A549 (cell line): Measurements from ENCODE around the gene NOP9. TPM values are rescaled to one million over a fixed set of nuclear protein-coding genes. Genes with fewer than 3 reads are reported as not detected.

Experiments
- ATAC-seq, 2 experiments: fragments of 200-7000 bp in 1 of 2; fragments of >200 bp in 1 of 2; cut with Nextera tagmentation in 1 of 2; cut with Tn5 transposase in 1 of 2; 3 replicates each; pipeline versions ENCODE4 v1.8.0 to v1.9.1; 2018 to 2020; ENCODE audit warnings: mild to moderate bottlenecking in 1 of 2, moderate library complexity in 1 of 2
- CTCF ChIA-PET: fragments of 300-600 bp; sonication (Branson Sonifier 250); formaldehyde crosslinking; extraction: SDS; loops from one replicate; lab custom pipeline; 2021; ENCODE audit warnings: antibody characterized with exemption, inconsistent platforms; lab: Yijun Ruan, JAX
- POLR2A ChIA-PET: fragments of 350-600 bp; formaldehyde crosslinking; extraction: SDS; loops from one replicate; lab custom pipeline; 2021; ENCODE audit warnings: antibody characterized with exemption, inconsistent platforms; lab: Yijun Ruan, JAX
- DNase-seq, 2 experiments: peaks; one replicate each; pipeline versions ENCODE4 v3.0.0 to v3.0.0-alpha.2; 2011 to 2016; ENCODE audit warnings: low read depth in 1 of 2, low spot score in 1 of 2
- FAIRE-seq: peaks from 2 replicates; lab custom pipeline; 2011; peaks lifted over from hg19 to GRCh38; lab: Jason Lieb, UNC
- H3K27ac ChIP-seq, 2 experiments: fragments of >200 bp; sonication (Bioruptor Twin); formaldehyde crosslinking; 3 replicates each; pipeline ENCODE4 v1.5.1; 2016 to 2017
- H3K4me1 ChIP-seq: fragments of >200 bp; sonication (Bioruptor Twin); formaldehyde crosslinking; 3 replicates; pipeline ENCODE4 v1.6.1; 2016
- H3K4me2 ChIP-seq: fragments of >200 bp; sonication (Bioruptor Twin); formaldehyde crosslinking; 3 replicates; pipeline ENCODE4 v1.6.1; 2016
- H3K4me3 ChIP-seq: fragments of >200 bp; sonication (Bioruptor Twin); formaldehyde crosslinking; 3 replicates; pipeline ENCODE4 v1.5.1; 2016
- H3K9me3 ChIP-seq: fragments of >200 bp; sonication (Bioruptor Twin); formaldehyde crosslinking; 3 replicates; pipeline ENCODE4 v1.6.1; 2016
- CHD4 ChIP-seq: fragments of 200-600 bp; sonication (generic); IDR thresholded peaks from 2 replicates; pipeline ENCODE4 v1.6.1; 2016; ENCODE audit warnings: antibody characterized with exemption, mild to moderate bottlenecking, borderline replicate concordance
- EHF ChIP-seq: fragments of 250-450 bp; sonication (Bioruptor Pico); IDR thresholded peaks from 2 replicates; pipeline ENCODE4 v1.5.0; 2020; ENCODE audit warnings: mild to moderate bottlenecking
- EHMT2 ChIP-seq: fragments of 200-600 bp; sonication (generic); IDR thresholded peaks from 2 replicates; pipeline ENCODE4 v1.6.1; 2016; ENCODE audit warnings: antibody characterized with exemption, low read depth, mild to moderate bottlenecking, moderate library complexity
- EP300 ChIP-seq, 2 experiments: fragments of >200 bp; sonication (Bioruptor Twin); formaldehyde crosslinking; IDR thresholded peaks; 2 replicates in 1 of 2; 3 replicates in 1 of 2; pipeline ENCODE4 v1.6.1; 2016 to 2017
- ESRRA ChIP-seq: fragments of 150-350 bp; IDR thresholded peaks from 2 replicates; pipeline ENCODE4 v1.6.1; 2014; ENCODE audit warnings: mild to moderate bottlenecking, low read length, borderline replicate concordance
- FOSB ChIP-seq: fragments of 250-450 bp; sonication (Bioruptor Pico); IDR thresholded peaks from 2 replicates; pipeline ENCODE4 v1.5.0; 2020; ENCODE audit warnings: mild to moderate bottlenecking, moderate library complexity
- HOXA7 ChIP-seq: fragments of 250-450 bp; sonication (Bioruptor Pico); IDR thresholded peaks from 2 replicates; pipeline ENCODE4 v1.5.0; 2020; ENCODE audit warnings: mild to moderate bottlenecking, moderate library complexity
- HOXB13 ChIP-seq: fragments of 250-450 bp; sonication (Bioruptor Pico); IDR thresholded peaks from 2 replicates; pipeline ENCODE4 v1.5.0; 2020; ENCODE audit warnings: low read depth, mild to moderate bottlenecking, moderate library complexity
- KDM5A ChIP-seq: fragments of 200-600 bp; sonication (generic); IDR thresholded peaks from 2 replicates; pipeline ENCODE4 v1.6.1; 2016; ENCODE audit warnings: antibody characterized with exemption, mild to moderate bottlenecking
- MAZ ChIP-seq: fragments of 150-350 bp; IDR thresholded peaks from 2 replicates; pipeline ENCODE4 v1.6.1; 2014; ENCODE audit warnings: antibody characterized with exemption, low read depth, low read length, borderline replicate concordance
- NFE2L2 ChIP-seq: fragments of 150-350 bp; conservative IDR thresholded peaks from 2 replicates; pipeline ENCODE4 v1.6.1; 2014; ENCODE audit warnings: low read length
- PHF8 ChIP-seq: fragments of 200-600 bp; sonication (generic); IDR thresholded peaks from 2 replicates; pipeline ENCODE4 v1.6.1; 2016; ENCODE audit warnings: low read depth, mild to moderate bottlenecking, antibody characterized with exemption, moderate library complexity, borderline replicate concordance
- POLR2A ChIP-seq: IDR thresholded peaks from 2 replicates; pipeline ENCODE4 v1.6.1; 2012; ENCODE audit warnings: mild to moderate bottlenecking, low read length
- POLR2AphosphoS2 ChIP-seq: conservative IDR thresholded peaks from 2 replicates; pipeline ENCODE4 v1.6.1; 2012; ENCODE audit warnings: low read length, improper control_type of control experiment, inconsistent platforms
- RARB ChIP-seq: fragments of 250-450 bp; sonication (Bioruptor Pico); IDR thresholded peaks from 2 replicates; pipeline ENCODE4 v1.8.0; 2021; ENCODE audit warnings: mild to moderate bottlenecking, moderate library complexity
- RCOR1 ChIP-seq: fragments of 150-350 bp; IDR thresholded peaks from 2 replicates; pipeline ENCODE4 v1.6.1; 2014; ENCODE audit warnings: antibody characterized with exemption, low read length, low read depth
- RNF2 ChIP-seq: fragments of 200-600 bp; sonication (generic); IDR thresholded peaks from 2 replicates; pipeline ENCODE4 v1.6.1; 2016; ENCODE audit warnings: low read depth, mild to moderate bottlenecking, antibody characterized with exemption, moderate library complexity, borderline replicate concordance
- SMC3 ChIP-seq: fragments of >200 bp; sonication (Bioruptor Twin); formaldehyde crosslinking; IDR thresholded peaks from 3 replicates; pipeline ENCODE4 v1.6.1; 2018; ENCODE audit warnings: inconsistent platforms
- TFCP2L1 ChIP-seq: fragments of 250-450 bp; sonication (Bioruptor Pico); IDR thresholded peaks from 2 replicates; pipeline ENCODE4 v1.5.0; 2021; ENCODE audit warnings: mild to moderate bottlenecking
- ZC3H11A ChIP-seq: fragments of 450-650 bp; IDR thresholded peaks from 2 replicates; pipeline ENCODE4 v1.6.1; 2014; ENCODE audit warnings: antibody characterized with exemption, mild to moderate bottlenecking
- WGBS: methylation state at CpG from one replicate; pipeline ENCODE4 v1.1.6; 2017; ENCODE audit errors: missing lambda C conversion rate; 5-methylcytosine and 5-hydroxymethylcytosine counted together
- polyA plus RNA-seq, 4 experiments: library from polyadenylated mRNA; depleted of rRNA in 3 of 4; stranded (reverse); fragments of >200 nt; fragmentation: RNase III in 1 of 4; extraction: RNeasy Plus Mini Kit Qiagen cat#74134 plus additional on column Dnase treatment in 1 of 4; gene quantifications; 2 replicates in 3 of 4; 3 replicates in 1 of 4; pipeline ENCODE4 v1.2.3, GENCODE V29; 2011 to 2017
- TF ChIP-seq, protein P1 (sequence below): fragments of 250-450 bp; sonication (Bioruptor Pico); IDR thresholded peaks from 2 replicates; pipeline ENCODE4 v1.5.0; 2021; ENCODE audit warnings: mild to moderate bottlenecking, moderate library complexity, borderline replicate concordance
- TF ChIP-seq, protein P2 (sequence below): IDR thresholded peaks from 2 replicates; pipeline ENCODE4 v1.6.1; 2012; ENCODE audit warnings: low read depth, borderline replicate concordance
- TF ChIP-seq, protein P3 (sequence below): fragments of >200 bp; sonication (Bioruptor Twin); formaldehyde crosslinking; IDR thresholded peaks from 2 replicates; pipeline ENCODE4 v1.6.1; 2016
- TF ChIP-seq, protein P4 (sequence below): fragments of 250-450 bp; sonication (Bioruptor Pico); IDR thresholded peaks from 2 replicates; pipeline ENCODE4 v1.5.0; 2020; ENCODE audit warnings: low read depth, mild to moderate bottlenecking, moderate library complexity
- TF ChIP-seq, protein P5 (sequence below): fragments of 150-350 bp; IDR thresholded peaks from 2 replicates; pipeline ENCODE4 v1.6.1; 2014; ENCODE audit warnings: low read depth, mild to moderate bottlenecking, low read length
- TF ChIP-seq, protein P6 (sequence below): fragments of 200-600 bp; sonication (generic); IDR thresholded peaks from 2 replicates; pipeline ENCODE4 v1.6.1; 2016; ENCODE audit warnings: antibody characterized with exemption, mild to moderate bottlenecking, moderate library complexity

NOP9 gene
- polyA plus RNA-seq, 2 of the 4 experiments (the other 2 are of a cell fraction), result 16.5 to 24.5 TPM

DNA sequence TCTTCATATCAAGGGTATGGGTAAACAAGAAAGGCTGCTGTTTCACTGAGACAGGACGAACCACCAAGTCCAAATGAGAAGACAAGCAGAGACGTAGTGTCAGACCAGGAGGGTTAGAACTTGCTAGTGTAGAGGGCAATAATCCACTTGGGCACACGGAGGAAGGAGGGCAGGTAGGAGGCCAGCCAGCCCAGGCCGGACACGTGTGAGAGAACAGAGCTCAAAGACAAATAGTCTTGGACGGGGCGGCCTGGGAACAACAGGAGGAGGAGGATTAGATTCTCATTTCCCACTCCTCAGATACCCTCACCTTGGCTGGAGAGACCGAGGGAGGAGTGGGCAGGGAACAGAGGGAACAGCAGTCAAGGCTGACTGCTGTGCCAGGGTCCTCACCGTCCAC is 8.9 kb upstream of the NOP9 start (continued):
- TF ChIP-seq, protein P1, sequence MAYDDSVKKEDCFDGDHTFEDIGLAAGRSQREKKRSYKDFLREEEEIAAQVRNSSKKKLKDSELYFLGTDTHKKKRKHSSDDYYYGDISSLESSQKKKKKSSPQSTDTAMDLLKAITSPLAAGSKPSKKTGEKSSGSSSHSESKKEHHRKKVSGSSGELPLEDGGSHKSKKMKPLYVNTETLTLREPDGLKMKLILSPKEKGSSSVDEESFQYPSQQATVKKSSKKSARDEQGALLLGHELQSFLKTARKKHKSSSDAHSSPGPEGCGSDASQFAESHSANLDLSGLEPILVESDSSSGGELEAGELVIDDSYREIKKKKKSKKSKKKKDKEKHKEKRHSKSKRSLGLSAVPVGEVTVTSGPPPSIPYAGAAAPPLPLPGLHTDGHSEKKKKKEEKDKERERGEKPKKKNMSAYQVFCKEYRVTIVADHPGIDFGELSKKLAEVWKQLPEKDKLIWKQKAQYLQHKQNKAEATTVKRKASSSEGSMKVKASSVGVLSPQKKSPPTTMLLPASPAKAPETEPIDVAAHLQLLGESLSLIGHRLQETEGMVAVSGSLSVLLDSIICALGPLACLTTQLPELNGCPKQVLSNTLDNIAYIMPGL (CRISPR knock-in tag), result no peak

DNA sequence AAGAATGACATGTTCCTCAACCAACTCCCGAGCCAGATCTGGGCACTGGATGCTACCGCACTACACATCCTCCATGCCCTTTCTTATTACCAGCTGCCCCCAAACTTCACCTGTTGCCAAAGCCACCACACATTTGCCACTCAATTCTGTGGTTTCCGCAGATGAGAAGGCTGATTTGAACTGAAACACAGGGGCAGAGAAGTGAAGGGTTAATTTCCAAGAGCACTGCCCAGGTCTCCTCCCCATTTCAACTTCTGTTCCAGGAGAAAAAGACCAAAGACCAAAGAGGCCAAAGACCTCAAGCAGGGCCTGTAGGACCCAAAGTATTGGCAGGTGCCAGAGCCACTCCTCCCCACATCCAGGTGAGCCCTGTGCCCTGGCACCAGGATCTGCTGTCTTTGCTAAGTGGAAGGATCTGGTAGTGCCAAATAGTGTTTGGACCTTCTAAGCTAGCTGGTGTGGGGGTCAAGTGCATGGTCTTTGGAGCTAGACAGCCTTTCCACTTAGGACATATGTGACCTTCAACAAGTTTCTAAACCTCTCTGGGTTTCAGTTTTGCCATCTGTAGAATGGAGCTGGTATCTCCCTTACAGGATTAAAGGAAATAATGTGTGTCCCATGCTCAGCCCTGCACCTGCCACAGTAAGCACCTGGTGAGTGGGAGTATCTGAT is 8.1 kb upstream of the NOP9 start:
- no peak for DNase-seq
- no peak for ATAC-seq
- TF ChIP-seq EP300 (IDR thresholded peaks at IDR 0.05), result no peak
- TF ChIP-seq CHD4, result no peak
- TF ChIP-seq FOSB (CRISPR knock-in tag), result no peak
- no peak for TF ChIP-seq NFE2L2
- TF ChIP-seq ESRRA, result no peak
- no peak for TF ChIP-seq KDM5A
- TF ChIP-seq TFCP2L1, result no peak
- no peak for TF ChIP-seq PHF8
- TF ChIP-seq POLR2AphosphoS2, result no peak
- Histone ChIP-seq H3K27ac (no peak overlapping the region), H3K4me1 (no peaks in the 10 kb centered on the region), H3K4me3 (no peak overlapping the region), H3K4me2 (no peak overlapping the region), H3K9me3 (no peaks in the 10 kb centered on the region)
- WGBS, result 71% methylated on average over 3 of the region's 3 CpGs
- CTCF ChIA-PET, result interaction anchor here (0.9 to 34.0 kb wide), 5 partner anchors 11 to 47 kb away, joined by 3 to 601 read pairs (median 4); partner anchors contain the start of genes CIDEB, DHRS1, LTB4R and LTB4R2
- POLR2A ChIA-PET, result interaction anchor here (1.1 kb wide), 1 partner anchor 49 kb away, joined by 3 read pairs; the partner anchor contains the start of gene TINF2
- FAIRE-seq, result no peak

DNA sequence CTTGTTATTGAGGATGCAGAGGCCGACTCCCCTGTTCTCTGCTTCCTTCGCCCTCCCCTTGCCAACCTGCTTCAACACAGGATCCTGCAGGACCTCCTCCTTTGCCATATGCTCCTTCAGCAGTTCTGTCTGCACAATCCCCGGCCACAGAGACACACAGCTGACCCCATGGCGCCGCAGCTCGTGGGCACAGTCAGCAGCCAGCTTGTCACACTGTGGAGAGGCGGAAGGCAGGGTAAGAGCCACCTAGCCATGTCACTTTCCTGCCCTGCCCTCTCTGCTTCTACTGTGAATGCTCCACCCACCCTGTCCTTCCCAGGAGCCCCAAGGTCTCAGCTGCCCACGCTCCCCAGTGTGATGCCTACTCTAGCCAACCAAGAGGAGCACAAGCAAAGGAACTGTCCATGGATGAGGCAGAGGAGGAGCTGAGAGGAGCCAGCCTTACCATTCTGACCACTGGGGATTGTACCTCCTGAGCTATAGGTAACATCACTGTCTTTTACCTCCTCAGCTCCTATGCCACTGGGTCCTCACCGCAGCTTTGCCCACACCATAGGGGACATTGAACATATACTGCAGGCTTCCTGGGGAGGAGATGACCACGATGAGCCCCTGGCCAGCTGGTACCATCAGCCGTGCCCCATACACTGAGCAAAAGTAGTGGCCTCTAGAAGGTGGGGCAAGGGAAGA is 7.4 kb upstream of the NOP9 start:
- POLR2A ChIA-PET, result no interaction called here
- CTCF ChIA-PET, result interaction anchor here (0.9 to 34.0 kb wide), 7 partner anchors 11 to 139 kb away, joined by 3 to 601 read pairs (median 4); partner anchors contain the start of genes CIDEB, DHRS1, LTB4R and LTB4R2

More for the DNA sequence above, 7.4 kb upstream of the NOP9 start:
- Histone ChIP-seq H3K4me3 (no peak overlapping the region), H3K4me1 (no peaks in the 10 kb centered on the region), H3K9me3 (no peaks in the 10 kb centered on the region), H3K4me2 (no peak overlapping the region), H3K27ac (no peak overlapping the region)
- TF ChIP-seq MAZ, result no peak
- TF ChIP-seq RCOR1, result no peak
- TF ChIP-seq PHF8, result no peak
- TF ChIP-seq HOXB13 (CRISPR knock-in tag), result no peak
- no peak for TF ChIP-seq HOXA7
- TF ChIP-seq, protein P2, sequence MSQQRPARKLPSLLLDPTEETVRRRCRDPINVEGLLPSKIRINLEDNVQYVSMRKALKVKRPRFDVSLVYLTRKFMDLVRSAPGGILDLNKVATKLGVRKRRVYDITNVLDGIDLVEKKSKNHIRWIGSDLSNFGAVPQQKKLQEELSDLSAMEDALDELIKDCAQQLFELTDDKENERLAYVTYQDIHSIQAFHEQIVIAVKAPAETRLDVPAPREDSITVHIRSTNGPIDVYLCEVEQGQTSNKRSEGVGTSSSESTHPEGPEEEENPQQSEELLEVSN, result no peak
- TF ChIP-seq, protein P3, sequence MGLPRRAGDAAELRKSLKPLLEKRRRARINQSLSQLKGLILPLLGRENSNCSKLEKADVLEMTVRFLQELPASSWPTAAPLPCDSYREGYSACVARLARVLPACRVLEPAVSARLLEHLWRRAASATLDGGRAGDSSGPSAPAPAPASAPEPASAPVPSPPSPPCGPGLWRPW, result no peak
- no peak for TF ChIP-seq SMC3
- no peak for TF ChIP-seq RARB
- TF ChIP-seq, protein P4, sequence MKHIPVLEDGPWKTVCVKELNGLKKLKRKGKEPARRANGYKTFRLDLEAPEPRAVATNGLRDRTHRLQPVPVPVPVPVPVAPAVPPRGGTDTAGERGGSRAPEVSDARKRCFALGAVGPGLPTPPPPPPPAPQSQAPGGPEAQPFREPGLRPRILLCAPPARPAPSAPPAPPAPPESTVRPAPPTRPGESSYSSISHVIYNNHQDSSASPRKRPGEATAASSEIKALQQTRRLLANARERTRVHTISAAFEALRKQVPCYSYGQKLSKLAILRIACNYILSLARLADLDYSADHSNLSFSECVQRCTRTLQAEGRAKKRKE, result no peak
- no peak for TF ChIP-seq RNF2
- TF ChIP-seq EHF (CRISPR knock-in tag), result no peak
- TF ChIP-seq, protein P5, sequence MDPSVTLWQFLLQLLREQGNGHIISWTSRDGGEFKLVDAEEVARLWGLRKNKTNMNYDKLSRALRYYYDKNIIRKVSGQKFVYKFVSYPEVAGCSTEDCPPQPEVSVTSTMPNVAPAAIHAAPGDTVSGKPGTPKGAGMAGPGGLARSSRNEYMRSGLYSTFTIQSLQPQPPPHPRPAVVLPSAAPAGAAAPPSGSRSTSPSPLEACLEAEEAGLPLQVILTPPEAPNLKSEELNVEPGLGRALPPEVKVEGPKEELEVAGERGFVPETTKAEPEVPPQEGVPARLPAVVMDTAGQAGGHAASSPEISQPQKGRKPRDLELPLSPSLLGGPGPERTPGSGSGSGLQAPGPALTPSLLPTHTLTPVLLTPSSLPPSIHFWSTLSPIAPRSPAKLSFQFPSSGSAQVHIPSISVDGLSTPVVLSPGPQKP, result no peak
- TF ChIP-seq, protein P6, sequence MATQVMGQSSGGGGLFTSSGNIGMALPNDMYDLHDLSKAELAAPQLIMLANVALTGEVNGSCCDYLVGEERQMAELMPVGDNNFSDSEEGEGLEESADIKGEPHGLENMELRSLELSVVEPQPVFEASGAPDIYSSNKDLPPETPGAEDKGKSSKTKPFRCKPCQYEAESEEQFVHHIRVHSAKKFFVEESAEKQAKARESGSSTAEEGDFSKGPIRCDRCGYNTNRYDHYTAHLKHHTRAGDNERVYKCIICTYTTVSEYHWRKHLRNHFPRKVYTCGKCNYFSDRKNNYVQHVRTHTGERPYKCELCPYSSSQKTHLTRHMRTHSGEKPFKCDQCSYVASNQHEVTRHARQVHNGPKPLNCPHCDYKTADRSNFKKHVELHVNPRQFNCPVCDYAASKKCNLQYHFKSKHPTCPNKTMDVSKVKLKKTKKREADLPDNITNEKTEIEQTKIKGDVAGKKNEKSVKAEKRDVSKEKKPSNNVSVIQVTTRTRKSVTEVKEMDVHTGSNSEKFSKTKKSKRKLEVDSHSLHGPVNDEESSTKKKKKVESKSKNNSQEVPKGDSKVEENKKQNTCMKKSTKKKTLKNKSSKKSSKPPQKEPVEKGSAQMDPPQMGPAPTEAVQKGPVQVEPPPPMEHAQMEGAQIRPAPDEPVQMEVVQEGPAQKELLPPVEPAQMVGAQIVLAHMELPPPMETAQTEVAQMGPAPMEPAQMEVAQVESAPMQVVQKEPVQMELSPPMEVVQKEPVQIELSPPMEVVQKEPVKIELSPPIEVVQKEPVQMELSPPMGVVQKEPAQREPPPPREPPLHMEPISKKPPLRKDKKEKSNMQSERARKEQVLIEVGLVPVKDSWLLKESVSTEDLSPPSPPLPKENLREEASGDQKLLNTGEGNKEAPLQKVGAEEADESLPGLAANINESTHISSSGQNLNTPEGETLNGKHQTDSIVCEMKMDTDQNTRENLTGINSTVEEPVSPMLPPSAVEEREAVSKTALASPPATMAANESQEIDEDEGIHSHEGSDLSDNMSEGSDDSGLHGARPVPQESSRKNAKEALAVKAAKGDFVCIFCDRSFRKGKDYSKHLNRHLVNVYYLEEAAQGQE, result no peak
- TF ChIP-seq EHMT2, result no peak
- TF ChIP-seq POLR2A, result no peak
- TF ChIP-seq ZC3H11A, result no peak
- ATAC-seq (no peak), FAIRE-seq (no peak), DNase-seq (no peak)
- WGBS, result 84% methylated on average over 11 of the region's 11 CpGs
